WI38 (cell line): ENCODE data around the gene KANK3.

Source experiments
- H3K4me3 ChIP-seq: 2 replicates; pipeline ENCODE4 v1.5.1; 2011; ENCODE audit warnings: low read depth, mild to moderate bottlenecking, control low read depth, low read length
- TF ChIP-seq, protein P1 (sequence below): IDR thresholded peaks from 2 replicates; pipeline ENCODE4 v1.5.1; 2012; ENCODE audit warnings: low read depth, mild to moderate bottlenecking, control low read depth, low read length

KANK3 gene

DNA sequence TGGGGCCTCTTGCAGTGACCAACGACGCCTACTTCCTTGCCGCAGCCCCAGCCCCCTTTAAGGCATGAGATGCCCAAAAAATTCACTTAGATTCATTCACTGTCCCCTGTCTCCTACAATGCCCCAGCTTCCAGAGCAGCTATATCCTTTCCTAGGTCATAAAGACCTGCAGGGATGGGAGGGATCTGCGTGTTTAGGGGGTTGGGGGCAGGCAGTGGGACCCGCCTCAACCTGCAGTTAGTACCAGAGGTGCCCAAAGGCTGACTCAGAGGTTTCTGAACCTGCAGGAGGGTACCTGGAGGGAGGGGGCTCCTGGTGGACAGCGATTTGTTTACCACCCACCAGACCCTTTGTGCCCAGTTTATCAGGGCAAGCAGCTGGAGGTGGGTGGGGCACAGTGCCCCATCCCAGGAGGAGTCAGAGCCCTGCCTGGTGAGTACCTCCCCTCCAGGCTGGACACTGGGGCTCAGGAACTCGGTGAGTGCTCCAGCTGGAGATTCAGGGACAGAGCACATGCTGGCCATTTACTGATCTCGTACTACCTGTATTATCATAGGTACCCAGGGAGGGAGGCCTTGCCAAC, 11.7 kb downstream of the KANK3 start:
- H3K4me3 ChIP-seq: no peak overlapping the region
- TF ChIP-seq, protein P1, sequence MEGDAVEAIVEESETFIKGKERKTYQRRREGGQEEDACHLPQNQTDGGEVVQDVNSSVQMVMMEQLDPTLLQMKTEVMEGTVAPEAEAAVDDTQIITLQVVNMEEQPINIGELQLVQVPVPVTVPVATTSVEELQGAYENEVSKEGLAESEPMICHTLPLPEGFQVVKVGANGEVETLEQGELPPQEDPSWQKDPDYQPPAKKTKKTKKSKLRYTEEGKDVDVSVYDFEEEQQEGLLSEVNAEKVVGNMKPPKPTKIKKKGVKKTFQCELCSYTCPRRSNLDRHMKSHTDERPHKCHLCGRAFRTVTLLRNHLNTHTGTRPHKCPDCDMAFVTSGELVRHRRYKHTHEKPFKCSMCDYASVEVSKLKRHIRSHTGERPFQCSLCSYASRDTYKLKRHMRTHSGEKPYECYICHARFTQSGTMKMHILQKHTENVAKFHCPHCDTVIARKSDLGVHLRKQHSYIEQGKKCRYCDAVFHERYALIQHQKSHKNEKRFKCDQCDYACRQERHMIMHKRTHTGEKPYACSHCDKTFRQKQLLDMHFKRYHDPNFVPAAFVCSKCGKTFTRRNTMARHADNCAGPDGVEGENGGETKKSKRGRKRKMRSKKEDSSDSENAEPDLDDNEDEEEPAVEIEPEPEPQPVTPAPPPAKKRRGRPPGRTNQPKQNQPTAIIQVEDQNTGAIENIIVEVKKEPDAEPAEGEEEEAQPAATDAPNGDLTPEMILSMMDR: no peak

DNA sequence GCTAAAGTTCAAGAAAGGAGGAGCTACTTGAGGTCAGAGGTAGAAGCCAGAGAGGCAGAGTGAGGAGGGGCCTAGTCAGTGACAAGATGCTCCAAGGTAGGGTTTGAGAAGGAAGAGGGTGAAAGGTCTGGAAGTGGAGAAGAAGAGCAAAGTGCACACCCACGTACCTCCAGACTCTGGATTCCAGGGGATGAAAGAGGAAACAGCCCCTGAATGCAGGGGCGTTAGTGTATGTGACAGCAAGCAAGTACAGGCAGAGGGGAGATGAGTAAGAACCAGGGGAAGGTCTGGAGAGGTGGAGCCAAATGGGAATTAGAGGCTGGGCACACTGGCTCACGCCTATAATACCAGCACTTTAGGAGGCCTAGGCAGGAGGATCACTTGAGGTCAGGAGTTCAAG, 13.1 kb downstream of the KANK3 start:
- H3K4me3 ChIP-seq: no peak overlapping the region
- TF ChIP-seq, protein P1: no peak

DNA sequence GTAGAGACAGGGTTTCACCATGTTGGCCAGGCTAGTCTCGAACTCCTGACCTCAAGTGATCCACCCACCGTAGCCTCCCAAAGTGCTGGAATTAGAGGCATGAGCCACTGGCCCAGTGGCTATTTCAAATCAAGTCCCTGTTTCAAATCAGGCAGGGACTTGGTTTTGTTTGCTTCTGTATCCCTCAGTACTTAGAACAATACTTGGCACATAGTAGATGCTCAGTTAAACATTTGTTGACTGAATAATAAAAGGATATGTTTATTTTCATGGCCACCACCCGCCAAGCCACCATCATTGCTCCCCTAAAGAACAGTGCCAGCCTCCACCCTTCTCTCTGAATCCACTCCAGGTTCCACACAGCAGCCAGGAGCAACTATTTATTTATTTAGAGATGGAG, 17.6 kb downstream of the KANK3 start:
- TF ChIP-seq, protein P1: no peak
- H3K4me3 ChIP-seq: no peak overlapping the region

DNA sequence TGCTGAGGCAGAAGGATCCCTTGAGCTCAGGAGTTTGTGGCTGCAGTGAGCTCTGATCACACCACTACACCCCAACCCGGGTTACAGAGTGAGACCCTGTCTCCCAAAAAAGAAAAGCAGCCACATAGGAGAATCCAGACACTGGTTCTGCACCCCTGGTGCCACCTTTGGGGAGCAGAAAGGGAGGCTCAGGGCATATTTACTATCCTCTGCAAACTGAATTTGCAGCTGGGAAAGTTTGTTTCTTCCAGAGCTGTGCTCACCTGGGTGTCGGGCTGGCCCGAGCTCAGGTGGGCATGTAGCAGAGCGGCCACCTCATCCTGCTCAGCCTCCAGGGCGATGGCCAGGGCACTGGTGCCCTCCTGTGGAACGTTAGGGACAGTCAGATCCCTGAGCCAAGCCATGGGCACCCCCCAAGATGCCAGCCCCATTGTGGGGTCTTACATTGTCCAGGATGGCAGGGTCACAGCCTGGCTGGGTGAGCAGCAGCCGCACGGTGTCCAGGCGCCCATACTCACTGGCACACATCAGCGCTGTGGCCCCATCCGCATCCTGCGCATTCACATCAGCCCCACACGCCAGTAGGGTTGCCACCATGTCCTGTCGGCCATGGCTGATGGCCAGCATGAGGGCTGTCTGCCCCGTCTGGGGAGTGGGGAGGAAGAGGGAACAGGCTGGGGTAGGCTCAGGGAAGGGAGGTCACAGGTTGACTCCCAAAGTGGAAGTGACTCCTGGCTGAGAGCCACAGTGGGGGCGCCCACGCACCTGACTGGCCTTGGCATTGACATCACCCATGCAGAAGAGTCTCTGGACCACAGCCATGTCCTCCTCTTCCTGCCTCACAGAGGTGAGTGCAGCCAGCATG, 18.6 kb downstream of the KANK3 start:
- TF ChIP-seq, protein P1: no peak
- no peak overlapping the region for H3K4me3 ChIP-seq

DNA sequence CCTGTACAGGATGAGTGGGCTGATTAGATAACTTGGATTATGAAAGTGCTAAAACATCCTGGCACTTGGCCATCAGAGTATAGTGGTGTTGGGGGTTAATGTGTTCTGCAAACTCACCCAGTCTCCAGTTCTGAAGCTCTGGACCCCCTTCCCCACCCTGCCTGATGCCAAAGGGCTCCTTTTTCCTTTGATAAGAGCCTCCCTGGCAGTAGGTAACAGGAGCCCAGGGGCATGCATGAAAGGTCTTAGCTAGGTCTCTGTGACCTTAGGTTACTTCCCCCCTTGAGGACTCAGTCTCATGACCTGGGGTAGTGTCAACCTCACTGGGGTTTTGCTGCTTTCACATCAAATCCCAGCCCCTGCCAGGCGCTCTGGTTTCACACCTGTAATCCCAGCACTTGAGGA, 19.3 kb downstream of the KANK3 start:
- TF ChIP-seq, protein P1: no peak
- no peak overlapping the region for H3K4me3 ChIP-seq

DNA sequence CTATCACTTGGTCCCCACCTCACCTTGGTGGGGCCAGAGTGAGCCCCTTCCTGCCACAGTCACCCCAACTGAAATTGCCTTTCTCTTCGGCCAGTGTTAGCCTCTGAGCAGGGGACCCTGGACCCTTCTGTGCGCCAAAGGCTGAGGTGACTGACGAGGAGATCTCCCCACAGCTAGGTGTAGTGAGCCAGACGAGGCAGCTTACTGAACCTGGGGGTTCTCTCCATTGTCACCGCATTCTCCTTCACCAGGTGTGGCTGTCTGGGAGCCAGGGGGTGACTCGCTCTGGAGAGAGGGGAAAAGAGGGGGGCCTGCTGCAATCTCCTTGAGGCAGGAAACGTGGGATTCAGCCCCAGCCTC, 20.4 kb downstream of the KANK3 start:
- TF ChIP-seq, protein P1: no peak

DNA sequence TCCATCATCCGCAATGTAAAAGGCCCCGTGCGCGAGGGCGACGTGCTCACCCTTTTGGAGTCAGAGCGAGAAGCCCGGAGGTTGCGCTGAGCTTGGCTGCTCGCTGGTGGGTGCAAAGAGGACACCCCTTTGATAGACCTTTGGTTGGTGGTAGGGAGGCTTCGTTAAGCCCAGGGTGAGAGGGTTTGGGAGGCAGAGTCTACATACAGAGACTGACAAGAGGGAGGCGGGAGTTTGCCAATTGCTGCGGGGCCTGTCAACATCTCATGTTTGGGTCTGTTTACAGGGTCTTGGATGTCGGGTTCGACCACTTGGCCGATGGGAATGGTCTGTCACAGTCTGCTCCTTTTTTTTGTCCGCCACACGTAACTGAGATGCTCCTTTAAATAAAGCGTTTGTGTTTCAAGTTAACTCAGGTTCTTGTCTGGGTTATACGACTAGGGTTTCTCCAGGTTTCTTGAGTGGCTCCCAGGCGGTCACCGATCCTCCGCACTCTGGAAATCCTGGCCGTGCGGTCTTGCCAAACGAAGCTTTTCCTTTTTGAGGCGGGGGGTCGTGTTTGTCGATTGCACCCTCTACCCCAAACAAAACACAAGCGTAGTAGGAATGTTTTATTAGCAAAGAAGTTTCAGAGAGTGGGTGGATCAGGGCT, 20.9 kb downstream of the KANK3 start:
- TF ChIP-seq, protein P1: no peak

More for the DNA sequence above, 20.4 kb downstream of the KANK3 start:
- H3K4me3 ChIP-seq: peak overlapping the region; percentile 100

More for the DNA sequence above, 20.9 kb downstream of the KANK3 start:
- H3K4me3 ChIP-seq: peak overlapping the region; percentile 100
